Thyroid gland (tissue), 4 donors: ENCODE data around the gene LCNL1. TPM values are rescaled to one million over a fixed set of nuclear protein-coding genes. Genes with fewer than 3 reads are reported as not detected.

Experiments used
- DNase-seq, 2 donors: peaks; one replicate each; pipeline ENCODE4 v3.0.0-alpha.2; 2019
- H3K27ac ChIP-seq, 3 donors: fragments of 200-600 bp; sonication (generic); 1 replicate in 2 of 3; 2 replicates in 1 of 3; pipeline ENCODE4 v1.5.1; 2016 to 2019; ENCODE audit warnings: mild to moderate bottlenecking in 1 of 3, moderate library complexity in 1 of 3
- H3K27me3 ChIP-seq: fragments of 200-600 bp; sonication (generic); one replicate; pipeline ENCODE4 v1.5.1; 2019
- H3K36me3 ChIP-seq, 2 donors: fragments of 200-600 bp; sonication (generic); one replicate each; pipeline ENCODE4 v1.5.1; 2016 to 2019
- H3K4me1 ChIP-seq, 2 donors: fragments of 200-600 bp; sonication (generic); one replicate each; pipeline ENCODE4 v1.5.1; 2017 to 2019
- H3K4me3 ChIP-seq, 3 donors: fragments of 200-600 bp; sonication (generic); replicated peaks in 1 of 3; 1 replicate in 2 of 3; 2 replicates in 1 of 3; pipeline ENCODE4 v1.5.1; 2016; ENCODE audit warnings: mild to moderate bottlenecking in 1 of 3
- H3K9me3 ChIP-seq: fragments of 200-600 bp; sonication (generic); one replicate; pipeline ENCODE4 v1.5.1; 2017
- CTCF ChIP-seq, 6 experiments: fragments of 200-600 bp in 3 of 6; fragments of 450-650 bp in 3 of 6; sonication (generic) in 3 of 6; IDR thresholded peaks; one replicate each; pipeline ENCODE4 v1.5.1; 2016 to 2019; ENCODE audit warnings: antibody characterized with exemption in 6 of 6, mild to moderate bottlenecking in 2 of 6, inconsistent platforms in 1 of 6, moderate library complexity in 1 of 6
- POLR2A ChIP-seq, 2 donors: fragments of 450-650 bp; IDR thresholded peaks; one replicate each; pipeline ENCODE4 v1.6.1; 2017; ENCODE audit warnings: antibody characterized with exemption in 2 of 2, mild to moderate bottlenecking in 2 of 2, moderate library complexity in 1 of 2
- WGBS, 2 donors: methylation state at CpG; one replicate each; pipeline ENCODE4 v1.1.5; 2017; 5-methylcytosine and 5-hydroxymethylcytosine counted together
- intact Hi-C: fragments of 100-400 bp; cut with DNase I; formaldehyde crosslinking; loops from one replicate; pipeline ENCODE4 v1.15.1; 2023
- total RNA-seq, 4 donors: library from RNA; depleted of rRNA; stranded (reverse); fragments of >200 nt; gene quantifications; one replicate each; pipeline ENCODE4 v1.2.3, GENCODE V29; 2016

LCNL1 gene
- total RNA-seq, 4 donors from 2014 or later, result 0.54 TPM; not detected in 3

GRCh38 chr9:136979769-136980587 is 2.8 kb upstream of the LCNL1 start:
- Histone ChIP-seq H3K9me3 (no peaks in the 10 kb centered on the region), H3K27ac (no peak overlapping the region), H3K4me1 (peaks cover 7 to 15% of the 10 kb centered on the region in 2 donors), H3K27me3 (no peaks in the 10 kb centered on the region), H3K4me3 (no peak overlapping the region), H3K36me3 (no peaks in the 10 kb centered on the region)
- WGBS, 2 donors, result 86 to 88% methylated on average over 8 to 16 of the region's 26 CpGs
- DNase-seq, result no peak
- no peak for TF ChIP-seq CTCF (IDR thresholded peaks at IDR 0.05)
- no peak for TF ChIP-seq POLR2A (IDR thresholded peaks at IDR 0.05)
- intact Hi-C loops, result no loop called here

GRCh38 chr9:136980669-136981478 is 1.9 kb upstream of the LCNL1 start:
- no peaks in the 10 kb centered on the region for H3K36me3 ChIP-seq
- no peaks in the 10 kb centered on the region for H3K9me3 ChIP-seq
- H3K4me3 ChIP-seq, result no peak overlapping the region
- no peaks in the 10 kb centered on the region for H3K27me3 ChIP-seq
- DNase-seq, result no peak
- intact Hi-C loops, result no loop called here
- WGBS, 2 donors, result 86 to 92% methylated on average over 16 of the region's 16 CpGs
- peaks cover 7 to 20% of the 10 kb centered on the region in 2 donors for H3K4me1 ChIP-seq
- H3K27ac ChIP-seq, result no peak overlapping the region
- no peak for TF ChIP-seq CTCF (IDR thresholded peaks at IDR 0.05)
- TF ChIP-seq POLR2A (IDR thresholded peaks at IDR 0.05), result no peak

- WGBS, 2 donors, result 60 to 73% methylated on average over 11 to 13 of the region's 17 CpGs
- H3K4me1 ChIP-seq, result peaks cover 7 to 20% of the 10 kb centered on the region in 2 donors
- intact Hi-C loops, result no loop called here
- H3K4me3 ChIP-seq, result no peak overlapping the region
- H3K36me3 ChIP-seq, result no peaks in the 10 kb centered on the region
- H3K9me3 ChIP-seq, result no peaks in the 10 kb centered on the region
- H3K27me3 ChIP-seq, result no peaks in the 10 kb centered on the region
- TF ChIP-seq CTCF (IDR thresholded peaks at IDR 0.05), result no peak
- TF ChIP-seq POLR2A (IDR thresholded peaks at IDR 0.05), result no peak
- no peak for DNase-seq
- peak overlapping the region in 2 of 3 donors; percentile 23 to 59 for H3K27ac ChIP-seq
Measured at GRCh38 chr9:136981588-136982231, 1.1 kb upstream of the LCNL1 start.

- DNase-seq, result no peak
- H3K36me3 ChIP-seq, result no peaks in the 10 kb centered on the region
- no peak overlapping the region for H3K27ac ChIP-seq
- intact Hi-C loops, result no loop called here
- H3K4me1 ChIP-seq, result peaks cover under 1 to 10% of the 10 kb centered on the region in 2 donors
- no peak overlapping the region for H3K4me3 ChIP-seq
- no peaks in the 10 kb centered on the region for H3K27me3 ChIP-seq
- TF ChIP-seq CTCF (IDR thresholded peaks at IDR 0.05) (no peak), POLR2A (IDR thresholded peaks at IDR 0.05) (no peak)
- no peaks in the 10 kb centered on the region for H3K9me3 ChIP-seq
- 93 to 97% methylated on average over 4 to 8 of the region's 9 CpGs for WGBS, 2 donors
Measured at GRCh38 chr9:136983167-136983566, 374 bp downstream of the LCNL1 start.
